Mucosa of descending colon (tissue), 3 donors: ENCODE results near the gene CEMIP. TPM values are rescaled to one million over a fixed set of nuclear protein-coding genes. Genes with fewer than 3 reads are reported as not detected.

Experiments
- ATAC-seq: fragments of 200-7000 bp; cut with Tn5 transposase; one replicate; pipeline ENCODE4 v1.9.1; 2020; ENCODE audit warnings: mild to moderate bottlenecking, moderate library complexity
- DNase-seq, 3 donors: peaks; one replicate each; pipeline ENCODE4 v3.0.0-alpha.2; 2020
- H3K36me3 ChIP-seq: fragments of 200-600 bp; one replicate; pipeline ENCODE4 v1.8.0; 2021; ENCODE audit warnings: low read depth, mild to moderate bottlenecking
- H3K4me1 ChIP-seq: fragments of 200-600 bp; one replicate; pipeline ENCODE4 v1.8.0; 2021; ENCODE audit warnings: low read depth, mild to moderate bottlenecking
- H3K4me3 ChIP-seq: fragments of 200-600 bp; one replicate; pipeline ENCODE4 v1.8.0; 2021; ENCODE audit warnings: mild to moderate bottlenecking
- H3K9me3 ChIP-seq: fragments of 200-600 bp; one replicate; pipeline ENCODE4 v1.8.0; 2021; ENCODE audit warnings: mild to moderate bottlenecking
- CTCF ChIP-seq: fragments of 200-600 bp; IDR thresholded peaks from one replicate; pipeline ENCODE4 v1.8.0; 2022; ENCODE audit warnings: antibody characterized with exemption, mild to moderate bottlenecking
- intact Hi-C, 2 donors: fragments of 100-400 bp; cut with DNase I in 1 of 2; cut with micrococcal nuclease in 1 of 2; formaldehyde crosslinking; loops; one replicate each; pipeline versions ENCODE4 v1.11.0 to v1.11.1; 2022; cut with DNase I, micrococcal nuclease
- total RNA-seq, 3 donors: library from RNA; stranded (reverse); fragmentation: NEBNext Ultra II Directional in 2 of 3; extraction: Animal tissue kit (Norgen Biotek cat#: 25700) in 2 of 3; gene quantifications; one replicate each; pipeline versions ENCODE4 v1.2.1 to v1.2.4, GENCODE V29; 2021 to 2023
- donor health status: DM: no; HTN: no; CAD: no; lungs with moderate emphysema.
- donor health status: DM: no; HTN: no; CAD: no.
- donor health status: DM: no; HTN: yes; CAD: no.

The CEMIP gene
- total RNA-seq, 3 donors from 2014 or later, result 0.63 to 2.2 (median 1.4) TPM

GRCh38 chr15:80873366-80873952 is 94.3 kb downstream of the CEMIP start:
- DNase-seq, result no peak
- no peak for ATAC-seq
- TF ChIP-seq CTCF, result no peak

GRCh38 chr15:80875568-80876347 is 96.6 kb downstream of the CEMIP start:
- DNase-seq (no peak), ATAC-seq (no peak)
- intact Hi-C loops, result no loop called here
- Histone ChIP-seq H3K4me1 (no peaks in the 10 kb centered on the region), H3K9me3 (no peaks in the 10 kb centered on the region), H3K4me3 (no peak overlapping the region), H3K36me3 (no peaks in the 10 kb centered on the region)
- no peak for TF ChIP-seq CTCF

More at GRCh38 chr15:80873366-80873952, 94.3 kb downstream of the CEMIP start:
- no peaks in the 10 kb centered on the region for H3K36me3 ChIP-seq
- no peak overlapping the region for H3K4me3 ChIP-seq
- intact Hi-C loops, result no loop called here
- H3K9me3 ChIP-seq, result no peaks in the 10 kb centered on the region
- H3K4me1 ChIP-seq, result no peaks in the 10 kb centered on the region

- Histone ChIP-seq H3K4me1 (no peaks in the 10 kb centered on the region), H3K36me3 (no peaks in the 10 kb centered on the region), H3K4me3 (no peak overlapping the region), H3K9me3 (no peaks in the 10 kb centered on the region)
- ATAC-seq, result no peak
- TF ChIP-seq CTCF, result no peak
- intact Hi-C loops, result no loop called here
- DNase-seq, result no peak
Measured at GRCh38 chr15:80876348-80876674, 97.1 kb downstream of the CEMIP start.

GRCh38 chr15:80878242-80878866 is 99.2 kb downstream of the CEMIP start:
- DNase-seq (no peak), ATAC-seq (no peak)
- no peaks in the 10 kb centered on the region for H3K36me3 ChIP-seq
- H3K9me3 ChIP-seq, result no peaks in the 10 kb centered on the region
- no peak overlapping the region for H3K4me3 ChIP-seq
- TF ChIP-seq CTCF, result no peak
- intact Hi-C loops, result no loop called here
- H3K4me1 ChIP-seq, result no peaks in the 10 kb centered on the region

DNA sequence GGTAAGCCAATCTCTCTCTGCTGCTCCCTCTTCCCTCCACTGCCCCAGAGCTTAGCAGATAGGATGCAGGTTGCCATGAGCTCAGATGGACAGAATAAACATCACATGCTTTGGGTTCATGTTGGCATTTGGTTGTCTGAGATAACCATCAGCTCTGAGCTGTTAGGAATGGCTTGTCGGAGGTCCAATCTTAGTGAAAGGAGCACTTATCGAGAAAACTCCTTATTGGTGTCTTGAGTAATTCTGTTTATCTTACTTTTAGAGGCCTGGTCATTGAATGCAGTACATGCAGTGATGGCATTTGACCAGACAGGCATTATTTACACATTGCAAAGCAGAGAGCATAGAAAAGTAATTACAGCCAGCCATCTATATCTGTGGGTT is 99.7 kb downstream of the CEMIP start:
- no peak for ATAC-seq
- Histone ChIP-seq H3K4me1 (no peaks in the 10 kb centered on the region), H3K36me3 (no peaks in the 10 kb centered on the region), H3K4me3 (no peak overlapping the region), H3K9me3 (no peaks in the 10 kb centered on the region)
- DNase-seq, result no peak
- intact Hi-C loops, result no loop called here
- no peak for TF ChIP-seq CTCF
